ENCODE results near the gene KBTBD4. TPM values are rescaled to one million over a fixed set of nuclear protein-coding genes. Genes with fewer than 3 reads are reported as not detected.

The KBTBD4 gene
- polyA plus RNA-seq, 2 of the 4 experiments (the other 2 are of a cell fraction), result 21.0 to 22.8 TPM

DNA sequence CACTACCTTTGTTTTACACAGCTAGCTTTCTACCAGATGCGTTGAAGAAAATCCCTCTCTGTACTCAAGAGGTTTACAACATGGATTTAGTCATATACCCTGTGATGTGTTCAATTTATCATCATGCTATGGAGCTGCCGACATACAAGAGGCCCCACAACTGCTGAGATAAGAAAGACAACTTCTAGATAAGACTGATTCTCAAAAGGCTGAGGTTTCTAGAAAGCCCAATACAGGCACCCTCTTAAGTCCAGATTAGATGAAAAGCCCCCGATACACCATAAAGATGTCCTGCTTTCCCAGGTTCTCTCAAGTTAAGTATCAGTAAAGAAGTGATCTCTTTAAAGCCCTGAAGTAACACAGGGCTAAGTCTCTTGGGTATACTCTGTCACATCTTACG is 49.3 kb upstream of the KBTBD4 start:
- POLR2A ChIA-PET, result interaction anchor here (0.6 kb wide), 1 partner anchor 37 kb away, joined by 3 read pairs; no protein-coding TSS in a partner anchor
- CTCF ChIA-PET, result interaction anchor here (0.6 to 4.0 kb wide), 2 partner anchors 9 to 33 kb away, joined by 4 to 14 read pairs; no protein-coding TSS in a partner anchor
- 87% methylated on average over 4 of the region's 4 CpGs for WGBS (ENCODE audit: missing lambda C conversion rate)
- TF ChIP-seq, protein P1, sequence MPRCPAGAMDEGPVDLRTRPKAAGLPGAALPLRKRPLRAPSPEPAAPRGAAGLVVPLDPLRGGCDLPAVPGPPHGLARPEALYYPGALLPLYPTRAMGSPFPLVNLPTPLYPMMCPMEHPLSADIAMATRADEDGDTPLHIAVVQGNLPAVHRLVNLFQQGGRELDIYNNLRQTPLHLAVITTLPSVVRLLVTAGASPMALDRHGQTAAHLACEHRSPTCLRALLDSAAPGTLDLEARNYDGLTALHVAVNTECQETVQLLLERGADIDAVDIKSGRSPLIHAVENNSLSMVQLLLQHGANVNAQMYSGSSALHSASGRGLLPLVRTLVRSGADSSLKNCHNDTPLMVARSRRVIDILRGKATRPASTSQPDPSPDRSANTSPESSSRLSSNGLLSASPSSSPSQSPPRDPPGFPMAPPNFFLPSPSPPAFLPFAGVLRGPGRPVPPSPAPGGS (IDR thresholded peaks at IDR 0.05), result no peak
- TF ChIP-seq, protein P2, sequence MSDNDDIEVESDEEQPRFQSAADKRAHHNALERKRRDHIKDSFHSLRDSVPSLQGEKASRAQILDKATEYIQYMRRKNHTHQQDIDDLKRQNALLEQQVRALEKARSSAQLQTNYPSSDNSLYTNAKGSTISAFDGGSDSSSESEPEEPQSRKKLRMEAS (IDR thresholded peaks at IDR 0.05), result no peak
- TF ChIP-seq TP53 (CRISPR knock-in tag; IDR thresholded peaks at IDR 0.05) (no peak), EP300 (IDR thresholded peaks at IDR 0.05) (no peak), GATA3 (IDR thresholded peaks at IDR 0.05; ENCODE audit: borderline replicate concordance) (no peak), PHF8 (IDR thresholded peaks at IDR 0.05; ENCODE audit: borderline replicate concordance, low read depth) (no peak), SMC3 (IDR thresholded peaks at IDR 0.05) (no peak), ZFP36 (IDR thresholded peaks at IDR 0.05; ENCODE audit: borderline replicate concordance, partially characterized antibody) (no peak), SREBF2 (IDR thresholded peaks at IDR 0.05) (no peak), HOXB13 (CRISPR knock-in tag; IDR thresholded peaks at IDR 0.05; ENCODE audit: low read depth) (no peak), HOXA7 (CRISPR knock-in tag; IDR thresholded peaks at IDR 0.05) (no peak), RNF2 (IDR thresholded peaks at IDR 0.05; ENCODE audit: borderline replicate concordance, low read depth) (no peak)
- TF ChIP-seq, protein P3, sequence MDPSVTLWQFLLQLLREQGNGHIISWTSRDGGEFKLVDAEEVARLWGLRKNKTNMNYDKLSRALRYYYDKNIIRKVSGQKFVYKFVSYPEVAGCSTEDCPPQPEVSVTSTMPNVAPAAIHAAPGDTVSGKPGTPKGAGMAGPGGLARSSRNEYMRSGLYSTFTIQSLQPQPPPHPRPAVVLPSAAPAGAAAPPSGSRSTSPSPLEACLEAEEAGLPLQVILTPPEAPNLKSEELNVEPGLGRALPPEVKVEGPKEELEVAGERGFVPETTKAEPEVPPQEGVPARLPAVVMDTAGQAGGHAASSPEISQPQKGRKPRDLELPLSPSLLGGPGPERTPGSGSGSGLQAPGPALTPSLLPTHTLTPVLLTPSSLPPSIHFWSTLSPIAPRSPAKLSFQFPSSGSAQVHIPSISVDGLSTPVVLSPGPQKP (IDR thresholded peaks at IDR 0.05; ENCODE audit: low read depth, low read length), result no peak
- TF ChIP-seq, protein P4, sequence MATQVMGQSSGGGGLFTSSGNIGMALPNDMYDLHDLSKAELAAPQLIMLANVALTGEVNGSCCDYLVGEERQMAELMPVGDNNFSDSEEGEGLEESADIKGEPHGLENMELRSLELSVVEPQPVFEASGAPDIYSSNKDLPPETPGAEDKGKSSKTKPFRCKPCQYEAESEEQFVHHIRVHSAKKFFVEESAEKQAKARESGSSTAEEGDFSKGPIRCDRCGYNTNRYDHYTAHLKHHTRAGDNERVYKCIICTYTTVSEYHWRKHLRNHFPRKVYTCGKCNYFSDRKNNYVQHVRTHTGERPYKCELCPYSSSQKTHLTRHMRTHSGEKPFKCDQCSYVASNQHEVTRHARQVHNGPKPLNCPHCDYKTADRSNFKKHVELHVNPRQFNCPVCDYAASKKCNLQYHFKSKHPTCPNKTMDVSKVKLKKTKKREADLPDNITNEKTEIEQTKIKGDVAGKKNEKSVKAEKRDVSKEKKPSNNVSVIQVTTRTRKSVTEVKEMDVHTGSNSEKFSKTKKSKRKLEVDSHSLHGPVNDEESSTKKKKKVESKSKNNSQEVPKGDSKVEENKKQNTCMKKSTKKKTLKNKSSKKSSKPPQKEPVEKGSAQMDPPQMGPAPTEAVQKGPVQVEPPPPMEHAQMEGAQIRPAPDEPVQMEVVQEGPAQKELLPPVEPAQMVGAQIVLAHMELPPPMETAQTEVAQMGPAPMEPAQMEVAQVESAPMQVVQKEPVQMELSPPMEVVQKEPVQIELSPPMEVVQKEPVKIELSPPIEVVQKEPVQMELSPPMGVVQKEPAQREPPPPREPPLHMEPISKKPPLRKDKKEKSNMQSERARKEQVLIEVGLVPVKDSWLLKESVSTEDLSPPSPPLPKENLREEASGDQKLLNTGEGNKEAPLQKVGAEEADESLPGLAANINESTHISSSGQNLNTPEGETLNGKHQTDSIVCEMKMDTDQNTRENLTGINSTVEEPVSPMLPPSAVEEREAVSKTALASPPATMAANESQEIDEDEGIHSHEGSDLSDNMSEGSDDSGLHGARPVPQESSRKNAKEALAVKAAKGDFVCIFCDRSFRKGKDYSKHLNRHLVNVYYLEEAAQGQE (IDR thresholded peaks at IDR 0.05), result no peak
- no peak for ATAC-seq
- H3K4me1 ChIP-seq, result no peaks in the 10 kb centered on the region
- H3K27ac ChIP-seq, result no peak overlapping the region
- H3K9me3 ChIP-seq, result no peaks in the 10 kb centered on the region
- H3K4me3 ChIP-seq, result no peak overlapping the region
- no peak for DNase-seq (ENCODE audit: low read depth in 1 of 2, low spot score in 1 of 2)
- no peak overlapping the region for H3K4me2 ChIP-seq
- FAIRE-seq, result no peak

DNA sequence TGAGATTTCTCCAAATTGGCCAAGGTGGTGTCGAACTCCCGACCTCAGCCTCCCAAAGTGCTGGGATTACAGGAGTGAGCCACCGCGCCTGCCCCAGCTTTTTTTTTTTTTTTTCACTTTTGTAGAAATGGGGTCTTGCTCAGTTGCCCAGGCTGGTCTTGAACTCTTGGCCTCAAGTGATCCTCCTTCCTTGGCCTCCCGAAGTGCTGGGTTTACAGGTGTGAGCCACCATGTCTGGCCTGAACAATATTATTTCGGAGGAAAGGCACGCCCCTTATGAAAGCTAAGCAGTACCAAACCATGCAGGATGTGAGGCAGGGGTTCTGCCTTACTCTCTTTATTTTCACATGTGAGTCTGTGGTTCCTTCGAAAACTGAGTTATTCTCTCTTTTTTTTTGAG is 47.5 kb upstream of the KBTBD4 start:
- H3K4me1 ChIP-seq, result no peaks in the 10 kb centered on the region
- ChIA-PET POLR2A (no interaction called here), CTCF (interaction anchor here (0.8 to 4.0 kb wide), 3 partner anchors 10 to 214 kb away, joined by 3 to 14 read pairs (median 4); no protein-coding TSS in a partner anchor)
- ATAC-seq (no peak), FAIRE-seq (no peak), DNase-seq (ENCODE audit: low read depth in 1 of 2, low spot score in 1 of 2) (no peak)
- TF ChIP-seq FOXS1 (CRISPR knock-in tag; IDR thresholded peaks at IDR 0.05) (no peak), POLR2A (IDR thresholded peaks at IDR 0.05; ENCODE audit: low read length) (no peak), CBX2 (IDR thresholded peaks at IDR 0.05; ENCODE audit: borderline replicate concordance, low read depth) (no peak), HEYL (CRISPR knock-in tag; IDR thresholded peaks at IDR 0.05) (no peak), HOXA7 (CRISPR knock-in tag; IDR thresholded peaks at IDR 0.05) (no peak), MAFK (IDR thresholded peaks at IDR 0.05; ENCODE audit: partially characterized antibody) (no peak), ZFP36 (IDR thresholded peaks at IDR 0.05; ENCODE audit: borderline replicate concordance, partially characterized antibody) (no peak)
- TF ChIP-seq, protein P5, sequence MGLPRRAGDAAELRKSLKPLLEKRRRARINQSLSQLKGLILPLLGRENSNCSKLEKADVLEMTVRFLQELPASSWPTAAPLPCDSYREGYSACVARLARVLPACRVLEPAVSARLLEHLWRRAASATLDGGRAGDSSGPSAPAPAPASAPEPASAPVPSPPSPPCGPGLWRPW (IDR thresholded peaks at IDR 0.05), result no peak
- TF ChIP-seq, protein P6, sequence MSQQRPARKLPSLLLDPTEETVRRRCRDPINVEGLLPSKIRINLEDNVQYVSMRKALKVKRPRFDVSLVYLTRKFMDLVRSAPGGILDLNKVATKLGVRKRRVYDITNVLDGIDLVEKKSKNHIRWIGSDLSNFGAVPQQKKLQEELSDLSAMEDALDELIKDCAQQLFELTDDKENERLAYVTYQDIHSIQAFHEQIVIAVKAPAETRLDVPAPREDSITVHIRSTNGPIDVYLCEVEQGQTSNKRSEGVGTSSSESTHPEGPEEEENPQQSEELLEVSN (IDR thresholded peaks at IDR 0.05; ENCODE audit: borderline replicate concordance, low read depth), result no peak
- no peak overlapping the region for H3K27ac ChIP-seq
- no peak overlapping the region for H3K4me2 ChIP-seq
- no peaks in the 10 kb centered on the region for H3K9me3 ChIP-seq
- 97% methylated on average over 8 of the region's 8 CpGs for WGBS (ENCODE audit: missing lambda C conversion rate)
- no peak overlapping the region for H3K4me3 ChIP-seq
